Duodenal mucosa (tissue), 2 donors: ENCODE data around the gene USP35.

Source experiments
- H3K27ac ChIP-seq: one replicate; pipeline ENCODE4 v1.7.0; 2013; ENCODE audit warnings: low read depth, low read length
- H3K27me3 ChIP-seq, 2 donors: one replicate each; pipeline ENCODE4 v1.7.0; 2013; ENCODE audit warnings: low read length in 2 of 2, control low read depth in 1 of 2; ENCODE audit not compliant: insufficient read depth in 2 of 2, control insufficient read depth in 1 of 2
- H3K36me3 ChIP-seq, 2 donors: one replicate each; pipeline ENCODE4 v1.7.0; 2013; ENCODE audit warnings: low read length in 2 of 2, control low read depth in 1 of 2; ENCODE audit not compliant: insufficient read depth in 2 of 2, control insufficient read depth in 1 of 2
- H3K4me1 ChIP-seq, 2 donors: one replicate each; pipeline ENCODE4 v1.7.0; 2013; ENCODE audit warnings: low read length in 2 of 2, control low read depth in 1 of 2; ENCODE audit not compliant: insufficient read depth in 2 of 2, control insufficient read depth in 1 of 2
- H3K4me3 ChIP-seq, 2 donors: one replicate each; pipeline ENCODE4 v1.7.0; 2013; ENCODE audit warnings: low read length in 2 of 2, low read depth in 1 of 2
- H3K9ac ChIP-seq, 2 donors: one replicate each; pipeline ENCODE4 v1.7.0; 2013; ENCODE audit warnings: low read length in 2 of 2, low read depth in 1 of 2
- H3K9me3 ChIP-seq, 2 donors: one replicate each; pipeline ENCODE4 v1.7.0; 2013; ENCODE audit warnings: low read length in 2 of 2, control low read depth in 1 of 2; ENCODE audit not compliant: control insufficient read depth in 1 of 2

USP35 gene

DNA sequence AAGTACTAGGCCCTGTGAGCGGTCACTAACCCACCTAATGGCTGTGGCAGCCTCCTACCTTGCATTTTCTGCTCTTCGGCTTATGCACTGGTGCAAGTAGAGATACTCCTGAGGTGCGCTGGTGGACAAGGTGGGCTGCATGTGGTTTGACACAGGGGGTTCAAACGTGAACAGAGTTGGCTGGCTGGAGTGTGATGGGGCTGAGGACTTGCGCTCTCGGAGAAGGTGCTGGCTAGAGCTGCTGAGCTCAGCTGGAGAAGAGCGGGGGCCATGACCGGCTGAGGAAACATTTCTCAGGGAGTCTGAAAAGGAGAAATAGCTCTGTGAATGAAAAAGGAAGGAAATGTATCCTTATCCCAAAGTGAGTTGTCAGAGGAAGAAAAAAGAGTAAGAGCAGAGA lies 61.4 kb downstream of the USP35 start:
- Histone ChIP-seq H3K9me3 (no peaks in the 10 kb centered on the region), H3K9ac (no peak overlapping the region), H3K27ac (no peak overlapping the region), H3K4me3 (no peak overlapping the region), H3K4me1 (peaks cover 7% of the 10 kb centered on the region in 2 donors), H3K36me3 (peaks cover 9 to 26% of the 10 kb centered on the region in 2 donors), H3K27me3 (no peaks in the 10 kb centered on the region)

DNA sequence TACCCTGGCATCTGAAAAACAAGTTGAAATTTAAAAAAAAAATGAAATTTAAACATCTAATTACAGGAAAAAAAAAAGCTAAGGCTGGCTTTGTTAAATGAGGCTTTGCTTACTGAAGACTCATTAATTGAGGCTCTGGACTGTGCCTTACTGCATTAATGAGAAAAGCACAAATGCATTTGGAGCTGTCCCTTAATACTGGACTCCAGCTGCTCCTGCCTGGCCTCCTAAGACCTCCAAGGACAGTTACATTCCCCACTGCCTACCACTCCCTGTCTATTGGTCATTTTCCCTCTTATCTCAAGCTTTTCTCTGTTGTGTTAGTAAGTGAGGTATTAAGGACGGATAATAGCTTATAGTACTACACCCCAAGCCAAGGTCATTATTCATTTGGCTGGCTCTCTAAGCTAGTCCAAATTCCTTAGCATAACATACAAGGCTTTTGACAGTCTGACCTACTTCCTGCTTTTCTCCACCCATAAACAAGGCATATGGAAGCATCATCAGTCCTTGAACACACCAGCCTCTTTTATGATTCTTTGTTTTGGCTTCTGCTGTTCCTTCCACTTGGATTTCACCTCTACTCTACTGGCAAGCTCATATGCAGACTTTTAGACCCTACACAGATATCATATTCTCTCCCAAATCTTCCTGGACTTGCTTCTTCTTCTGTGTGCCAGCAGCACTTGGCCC lies 62.5 kb downstream of the USP35 start:
- Histone ChIP-seq H3K27ac (no peak overlapping the region), H3K4me1 (peaks cover 7 to 8% of the 10 kb centered on the region in 2 donors), H3K9me3 (no peaks in the 10 kb centered on the region)

DNA sequence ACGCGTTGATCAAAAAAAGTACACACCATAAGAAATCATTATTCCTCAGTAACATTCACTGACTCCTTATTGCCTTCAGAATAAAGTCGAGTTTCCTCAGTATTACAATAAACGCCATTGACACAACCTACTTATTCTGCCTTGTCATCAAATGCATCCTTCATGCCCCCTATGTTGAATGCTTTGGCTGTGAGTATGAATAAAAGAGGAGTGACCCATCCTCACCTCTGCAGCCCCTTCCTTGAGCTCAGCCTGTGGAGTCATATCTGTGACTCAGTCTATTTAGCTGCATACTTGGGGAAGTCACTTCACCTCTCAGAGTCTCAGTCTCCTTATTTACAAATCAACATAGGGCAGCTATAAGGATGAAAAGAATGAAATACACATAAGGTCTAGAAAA lies 65.1 kb downstream of the USP35 start:
- Histone ChIP-seq H3K4me1 (peaks cover 16 to 23% of the 10 kb centered on the region in 2 donors), H3K9me3 (no peaks in the 10 kb centered on the region), H3K27ac (no peak overlapping the region), H3K36me3 (peaks cover 8 to 14% of the 10 kb centered on the region in 2 donors), H3K4me3 (no peak overlapping the region), H3K27me3 (no peaks in the 10 kb centered on the region), H3K9ac (no peak overlapping the region)

More for the DNA sequence above, 62.5 kb downstream of the USP35 start:
- Histone ChIP-seq H3K9ac (no peak overlapping the region), H3K27me3 (no peaks in the 10 kb centered on the region), H3K36me3 (peaks cover 9 to 26% of the 10 kb centered on the region in 2 donors), H3K4me3 (no peak overlapping the region)

- H3K27ac ChIP-seq, result no peak overlapping the region
- no peaks in the 10 kb centered on the region for H3K27me3 ChIP-seq
- H3K36me3 ChIP-seq, result peaks cover 4 to 10% of the 10 kb centered on the region in 2 donors
- H3K4me3 ChIP-seq, result no peak overlapping the region
- H3K9ac ChIP-seq, result no peak overlapping the region
- H3K4me1 ChIP-seq, result peaks cover 16 to 23% of the 10 kb centered on the region in 2 donors
- no peaks in the 10 kb centered on the region for H3K9me3 ChIP-seq
These were observed 65.5 kb downstream of the USP35 start for GRCh38 chr11:78254268-78254667.

DNA sequence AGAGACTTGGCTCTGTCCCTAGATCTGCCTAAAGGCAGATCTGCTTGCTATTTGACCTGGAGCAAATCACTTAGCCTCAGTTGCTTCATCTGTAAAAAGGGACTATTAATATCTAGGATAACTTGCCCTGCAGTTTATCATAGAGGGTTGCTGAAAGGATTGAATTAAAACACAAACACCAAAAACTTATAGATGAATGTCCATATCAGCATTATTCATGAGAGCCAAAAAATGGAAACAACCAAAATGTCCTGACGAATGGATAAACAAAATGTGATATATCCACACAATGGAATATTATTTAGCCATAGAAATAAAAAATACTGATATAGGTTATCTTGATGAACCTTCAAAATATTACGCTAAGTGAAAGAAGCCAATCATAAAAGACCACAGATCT lies 67.2 kb downstream of the USP35 start:
- Histone ChIP-seq H3K9me3 (no peaks in the 10 kb centered on the region), H3K4me3 (no peak overlapping the region), H3K36me3 (no peaks in the 10 kb centered on the region), H3K27me3 (no peaks in the 10 kb centered on the region), H3K27ac (no peak overlapping the region), H3K4me1 (peaks cover 16 to 28% of the 10 kb centered on the region in 2 donors), H3K9ac (no peak overlapping the region)

DNA sequence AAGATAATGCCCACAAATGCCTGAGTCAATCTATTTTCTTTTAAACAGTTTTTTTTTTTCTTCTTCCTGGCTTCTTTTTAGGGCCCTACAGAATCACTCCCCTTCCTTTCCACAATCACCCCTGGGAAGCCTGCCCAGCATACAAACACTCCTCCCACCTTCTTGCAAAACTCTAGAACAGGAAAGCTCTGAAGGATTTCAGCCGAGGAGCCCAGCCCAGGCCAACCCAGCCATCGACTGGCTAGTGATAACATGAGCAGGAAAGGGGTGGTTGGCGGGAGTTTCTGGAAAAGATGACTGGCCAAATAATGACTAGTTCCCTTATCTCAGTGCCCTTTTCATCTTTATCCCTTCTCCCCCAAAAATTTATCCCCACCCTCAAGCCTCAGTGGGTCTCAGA lies 68.2 kb downstream of the USP35 start:
- Histone ChIP-seq H3K27ac (no peak overlapping the region), H3K36me3 (no peaks in the 10 kb centered on the region), H3K27me3 (no peaks in the 10 kb centered on the region), H3K4me1 (peaks cover 9 to 21% of the 10 kb centered on the region in 2 donors), H3K4me3 (no peak overlapping the region), H3K9me3 (no peaks in the 10 kb centered on the region), H3K9ac (no peak overlapping the region)

DNA sequence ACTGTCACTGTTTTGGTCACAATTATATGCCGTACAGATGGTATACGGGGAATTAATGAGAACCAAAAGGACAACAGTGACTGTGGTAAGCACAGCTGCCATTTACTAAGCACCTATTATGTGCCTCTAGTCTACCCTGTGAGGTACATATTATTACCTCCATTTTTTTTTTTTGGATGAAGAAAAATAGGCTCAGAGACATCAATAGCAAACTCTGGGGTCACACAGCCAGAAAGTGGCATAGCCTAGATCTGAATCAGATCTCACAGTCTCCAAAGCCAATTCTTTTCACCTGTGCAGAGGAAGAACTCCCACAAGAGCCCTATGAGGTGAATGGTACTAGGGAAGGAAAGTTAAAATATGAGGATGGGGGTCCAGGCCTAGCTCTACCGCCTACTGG lies 68.9 kb downstream of the USP35 start:
- Histone ChIP-seq H3K4me1 (peaks cover 9 to 21% of the 10 kb centered on the region in 2 donors), H3K4me3 (no peak overlapping the region), H3K9ac (no peak overlapping the region), H3K27me3 (no peaks in the 10 kb centered on the region), H3K9me3 (no peaks in the 10 kb centered on the region), H3K27ac (no peak overlapping the region), H3K36me3 (no peaks in the 10 kb centered on the region)

GRCh38 chr11:78259777-78260487 lies 71.2 kb downstream of the USP35 start:
- Histone ChIP-seq H3K4me1 (peaks cover 9 to 21% of the 10 kb centered on the region in 2 donors), H3K4me3 (no peak overlapping the region), H3K36me3 (no peaks in the 10 kb centered on the region), H3K27me3 (no peaks in the 10 kb centered on the region), H3K9ac (no peak overlapping the region), H3K27ac (no peak overlapping the region), H3K9me3 (no peaks in the 10 kb centered on the region)

- no peak overlapping the region for H3K9ac ChIP-seq
- H3K27me3 ChIP-seq, result no peaks in the 10 kb centered on the region
- no peak overlapping the region for H3K27ac ChIP-seq
- H3K4me1 ChIP-seq, result peaks cover 9 to 19% of the 10 kb centered on the region in 2 donors
- H3K36me3 ChIP-seq, result no peaks in the 10 kb centered on the region
- no peaks in the 10 kb centered on the region for H3K9me3 ChIP-seq
- no peak overlapping the region for H3K4me3 ChIP-seq
These were observed 72.6 kb downstream of the USP35 start for GRCh38 chr11:78261367-78261766.

DNA sequence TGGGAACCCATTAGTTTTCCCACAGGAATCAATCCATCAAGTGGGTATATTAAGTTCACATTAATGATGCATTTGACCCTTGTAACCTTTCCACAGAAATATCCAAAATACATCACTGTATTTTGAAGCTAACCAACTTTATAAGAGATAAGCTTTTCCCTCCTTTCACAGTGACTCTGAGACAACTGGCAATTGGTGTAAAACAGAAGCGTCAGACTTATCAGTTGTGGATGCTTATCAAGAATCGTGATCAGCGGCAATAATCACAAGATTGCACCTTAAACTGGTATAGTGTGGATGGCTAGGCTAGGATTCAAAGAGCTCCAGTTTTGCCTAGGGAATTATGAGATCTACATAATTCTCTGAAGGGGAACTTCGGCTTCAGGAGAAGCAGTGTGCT lies 73.1 kb downstream of the USP35 start:
- peaks cover 7 to 14% of the 10 kb centered on the region in 2 donors for H3K4me1 ChIP-seq

More for the DNA sequence above, 73.1 kb downstream of the USP35 start:
- H3K9ac ChIP-seq, result no peak overlapping the region
- no peaks in the 10 kb centered on the region for H3K9me3 ChIP-seq
- H3K4me3 ChIP-seq, result no peak overlapping the region
- H3K36me3 ChIP-seq, result no peaks in the 10 kb centered on the region
- H3K27me3 ChIP-seq, result no peaks in the 10 kb centered on the region
- H3K27ac ChIP-seq, result no peak overlapping the region
